Measurements from ENCODE around the gene CIPC. TPM values are rescaled to one million over a fixed set of nuclear protein-coding genes. Genes with fewer than 3 reads are reported as not detected.

The CIPC gene
- total and polyA plus RNA-seq, 9 of the 15 experiments (the other 6 are each of a cell fraction or from before 2014, with no cell fraction given): 5.0 to 16.9 (median 10.7) TPM

DNA sequence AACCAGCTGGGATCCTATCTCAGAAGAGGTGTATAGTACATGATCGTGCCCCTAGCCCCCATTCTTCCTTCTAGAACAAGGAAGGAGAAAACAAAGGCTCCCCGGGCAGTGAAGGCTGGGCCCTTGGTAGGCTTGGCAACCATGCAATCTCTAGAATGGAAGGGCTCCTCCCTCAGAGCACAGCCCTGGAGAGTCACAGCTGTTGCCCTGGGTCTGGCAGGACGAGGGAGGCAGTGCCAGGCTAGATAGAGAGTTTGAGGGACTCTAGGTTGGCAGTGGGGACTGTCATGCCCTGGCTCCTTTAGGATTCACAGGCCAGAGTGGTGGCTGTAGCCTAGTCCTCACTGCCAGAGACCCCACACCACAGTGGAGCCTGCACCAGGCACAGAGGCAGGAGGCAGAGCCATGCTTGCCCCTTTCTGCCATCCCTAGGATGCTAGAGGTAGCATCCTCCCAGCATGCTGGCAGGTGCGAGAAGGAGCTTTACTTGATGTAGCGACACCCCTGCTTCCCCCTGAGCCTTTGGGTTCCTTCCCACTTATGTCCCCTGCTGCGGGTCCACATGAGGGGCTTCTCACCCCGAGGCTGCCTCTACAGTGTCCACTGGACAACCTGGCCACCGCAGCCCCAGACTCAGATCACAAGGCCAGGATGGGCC lies 33.4 kb upstream of the CIPC start:
- peaks cover under 1 to 9% of the 10 kb centered on the region in 2 experiments; a peak in 4 of 5 replicates for H3K4me1 ChIP-seq (replicated peaks in 1 of 2; ENCODE audit: control insufficient read depth in 2 of 2, insufficient read depth in 2 of 2, low read length in 2 of 2)
- H3K9ac ChIP-seq (ENCODE audit: insufficient read depth in 1 of 2, low read depth in 2 of 2, low read length in 2 of 2): no peak overlapping the region
- ChIA-PET POLR2A (interaction anchor here (0.5 to 0.6 kb wide), 2 partner anchors 70 to 149 kb away, joined by 3 read pairs; no protein-coding TSS in a partner anchor), CTCF (ENCODE audit: low intra/inter-chr PET ratio) (interaction anchor here (1.2 kb wide), 1 partner anchor 11 kb away, joined by 3 read pairs; no protein-coding TSS in a partner anchor)
- ATAC-seq (no peak), FAIRE-seq (no peak), DNase-seq (ENCODE audit: extremely low read depth in 1 of 4, low spot score in 3 of 4) (no peak)
- no TSS peak for BruUV-seq (replicated peaks)
- peaks cover 0 to 7% of the 10 kb centered on the region in 2 experiments; a peak in 2 of 5 replicates for H3K27me3 ChIP-seq (ENCODE audit: control insufficient read depth in 2 of 2, insufficient read depth in 2 of 2, low read length in 2 of 2)
- H3K9me1 ChIP-seq (ENCODE audit: control insufficient read depth, insufficient read depth, low read length): no peaks in the 10 kb centered on the region
- H3K4me2 ChIP-seq (ENCODE audit: insufficient read depth, low read length): no peak overlapping the region
- TF ChIP-seq NFYB (IDR thresholded peaks at IDR 0.05; ENCODE audit: extremely low read depth, insufficient read length) (no peak), ARHGAP35 (IDR thresholded peaks at IDR 0.05; ENCODE audit: partially characterized antibody) (no peak), HDGF (IDR thresholded peaks at IDR 0.05) (no peak), ZNF507 (tag; conservative IDR thresholded peaks at IDR 0.05) (no peak), MCM5 (IDR thresholded peaks at IDR 0.05; ENCODE audit: low read depth) (no peak)
- no peak overlapping the region for H2AFZ ChIP-seq (ENCODE audit: low read depth, low read length)
- H3K36me3 ChIP-seq (ENCODE audit: control insufficient read depth, insufficient read depth, low read length): no peaks in the 10 kb centered on the region
- in situ Hi-C loops (cut with MboI) (loop anchor here (5.0 to 25.0 kb wide), 3 partner anchors 97 to 352 kb away; no protein-coding TSS in a partner anchor), intact Hi-C loops (cut with micrococcal nuclease) (no loop called here)
- H3K4me3 ChIP-seq: no peak overlapping the region
- no peaks in the 10 kb centered on the region; the same call in 1 of the 2 replicates for H4K20me1 ChIP-seq (replicated peaks; ENCODE audit: control insufficient read depth, insufficient read depth, low read length)
- H3K9me3 ChIP-seq (replicated peaks; ENCODE audit: control insufficient read depth, insufficient read depth, low read depth, low read length): no peaks in the 10 kb centered on the region
- H3K79me2 ChIP-seq (ENCODE audit: control insufficient read depth, insufficient read depth, low read length): no peaks in the 10 kb centered on the region
- no peak overlapping the region for H3K27ac ChIP-seq (ENCODE audit: extremely low read depth, low read depth, low read length)
- WGBS (ENCODE audit: insufficient coverage, low coverage, missing lambda C conversion rate): 9% methylated on average over 5 of the region's 8 CpGs
